Endometrial microvascular endothelial cells (primary cell): Measurements from ENCODE around the gene SMIM32. TPM values are rescaled to one million over a fixed set of nuclear protein-coding genes. Genes with fewer than 3 reads are reported as not detected.

Source experiments
- in situ Hi-C: cut with HindIII; loops from 2 replicates; pipeline ENCODE4 v1.10.0; 2017; ENCODE audit warnings: low sequenced_read_pairs, low pct_unique_long_range_greater_than_20kb; ENCODE audit errors: inconsistent ontology term
- total RNA-seq: library from RNA; depleted of rRNA; stranded (reverse); fragments of >200 nt; gene quantifications from one replicate; pipeline ENCODE4 v1.2.3, GENCODE V29; 2015; ENCODE audit errors: inconsistent ontology term

SMIM32 gene
- total RNA-seq, 1 donor from 2014 or later, result not detected

- in situ Hi-C loops, result no loop called here
Measured at GRCh38 chr5:136192015-136192525, 892 bp downstream of the SMIM32 start.

- in situ Hi-C loops, result no loop called here
Measured at GRCh38 chr5:136191304-136192014, 1.5 kb downstream of the SMIM32 start.

- in situ Hi-C loops, result no loop called here
Measured at GRCh38 chr5:136190904-136191303, 2.1 kb downstream of the SMIM32 start.

- in situ Hi-C loops, result no loop called here
Measured at GRCh38 chr5:136190091-136190720, 2.8 kb downstream of the SMIM32 start.

- in situ Hi-C loops, result no loop called here
Measured at GRCh38 chr5:136188859-136189258, 4.1 kb downstream of the SMIM32 start.

- in situ Hi-C loops, result no loop called here
Measured at GRCh38 chr5:136186796-136187195, 6.2 kb downstream of the SMIM32 start.

GRCh38 chr5:136185974-136186665 is 6.8 kb downstream of the SMIM32 start:
- in situ Hi-C loops, result no loop called here

GRCh38 chr5:136182618-136183017 is 10.3 kb downstream of the SMIM32 start:
- in situ Hi-C loops, result no loop called here

- in situ Hi-C loops, result no loop called here
Measured at GRCh38 chr5:136174021-136174659, 18.8 kb downstream of the SMIM32 start.

- in situ Hi-C loops, result no loop called here
Measured at GRCh38 chr5:136169218-136169617, 23.7 kb downstream of the SMIM32 start.

GRCh38 chr5:136166909-136167308 is 26.1 kb downstream of the SMIM32 start:
- in situ Hi-C loops, result no loop called here

- in situ Hi-C loops, result no loop called here
Measured at GRCh38 chr5:136164226-136164625, 28.7 kb downstream of the SMIM32 start.

GRCh38 chr5:136162008-136162407 is 31.0 kb downstream of the SMIM32 start:
- in situ Hi-C loops, result no loop called here

GRCh38 chr5:136159457-136159856 is 33.5 kb downstream of the SMIM32 start:
- in situ Hi-C loops, result no loop called here

- in situ Hi-C loops, result no loop called here
Measured at GRCh38 chr5:136157514-136157913, 35.4 kb downstream of the SMIM32 start.

GRCh38 chr5:136155761-136156160 is 37.2 kb downstream of the SMIM32 start:
- in situ Hi-C loops, result no loop called here

- in situ Hi-C loops, result no loop called here
Measured at GRCh38 chr5:136155078-136155477, 37.9 kb downstream of the SMIM32 start.

- in situ Hi-C loops, result no loop called here
Measured at GRCh38 chr5:136153581-136154236, 39.3 kb downstream of the SMIM32 start.

- in situ Hi-C loops, result no loop called here
Measured at GRCh38 chr5:136149891-136150290, 43.1 kb downstream of the SMIM32 start.
